HG02938 (cell line): ENCODE results near the gene PCDHB15.
"Not testable (repeated sequence)": the region's sequence is repeated elsewhere in the genome, so short reads cannot be mapped to it uniquely, and the experiment has no call there.

Source experiments
- ATAC-seq: cut with Tn5 transposase; IDR thresholded peaks from one replicate; pipeline ENCODE4 v1.9.1; 2021; ENCODE audit warnings: mild to moderate bottlenecking, moderate library complexity; ENCODE audit not compliant: unreplicated experiment

Gene PCDHB15

GRCh38 chr5:141245250-141245717 lies at the start of gene PCDHB15:
PCDHB15 (plus strand) TSS chr5:141245395; CDS start chr5:141245579, 184 bp downstream.
- no peak for ATAC-seq

- ATAC-seq, result no peak
Measured at GRCh38 chr5:141196363-141196762, 48.8 kb upstream of the PCDHB15 start.

DNA sequence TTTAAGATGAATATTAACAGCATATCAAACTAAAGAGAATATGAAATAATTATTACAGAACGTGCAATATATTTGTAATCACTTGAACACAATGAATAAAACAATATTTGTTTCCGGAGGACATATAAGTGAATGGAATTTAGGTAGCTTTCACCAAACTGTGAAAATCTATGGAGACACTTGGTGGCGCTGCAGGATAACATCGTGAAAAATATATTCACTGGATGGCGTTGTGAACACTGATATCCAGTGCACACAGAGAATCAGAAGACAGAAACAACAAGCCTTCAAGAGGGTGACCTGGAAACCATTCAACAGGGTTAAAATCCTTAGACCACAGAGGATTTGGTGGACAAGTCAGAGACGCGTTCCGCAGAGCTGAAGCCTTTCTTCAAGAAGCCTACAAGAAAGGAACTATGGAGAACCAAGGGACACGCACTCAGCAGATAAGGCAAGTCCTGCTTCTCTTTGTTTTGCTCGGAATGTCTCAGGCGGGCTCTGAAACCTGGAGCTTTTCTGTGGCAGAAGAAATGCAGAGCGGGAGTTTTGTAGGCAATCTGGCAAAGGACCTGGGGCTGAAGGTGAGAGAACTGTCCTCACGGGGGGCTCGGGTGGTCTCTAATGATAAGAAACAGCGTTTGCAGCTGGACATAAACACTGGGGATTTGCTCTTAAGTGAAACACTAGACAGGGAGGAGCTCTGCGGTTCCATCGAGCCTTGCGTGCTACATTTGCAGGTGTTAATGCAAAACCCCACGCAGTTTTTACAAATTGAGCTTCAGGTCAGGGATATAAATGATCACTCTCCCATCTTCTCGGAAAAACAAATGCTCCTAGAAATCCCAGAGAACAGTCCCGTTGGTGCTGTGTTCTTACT lies 45.6 kb upstream of the PCDHB15 start, which contains the start of gene PCDHB11:
PCDHB11 (plus strand) TSS at position 269 of the 877 bp plus-strand sequence; CDS start at position 417, 148 bp downstream.
- no peak for ATAC-seq

- not testable (repeated sequence) for ATAC-seq
Measured at GRCh38 chr5:141201126-141201525, 44.1 kb upstream of the PCDHB15 start.

DNA sequence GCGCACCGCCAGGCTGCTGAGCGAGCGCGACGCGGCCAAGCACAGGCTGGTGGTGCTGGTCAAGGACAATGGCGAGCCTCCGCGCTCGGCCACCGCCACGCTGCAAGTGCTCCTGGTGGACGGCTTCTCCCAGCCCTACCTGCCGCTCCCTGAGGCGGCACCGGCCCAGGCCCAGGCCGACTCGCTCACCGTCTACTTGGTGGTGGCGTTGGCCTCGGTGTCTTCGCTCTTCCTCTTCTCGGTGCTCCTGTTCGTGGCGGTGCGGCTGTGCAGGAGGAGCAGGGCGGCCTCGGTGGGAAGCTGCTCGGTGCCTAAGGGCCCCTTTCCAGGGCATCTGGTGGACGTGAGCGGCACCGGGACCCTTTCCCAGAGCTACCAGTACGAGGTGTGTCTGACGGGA lies 43.5 kb upstream of the PCDHB15 start:
- not testable (repeated sequence) for ATAC-seq

DNA sequence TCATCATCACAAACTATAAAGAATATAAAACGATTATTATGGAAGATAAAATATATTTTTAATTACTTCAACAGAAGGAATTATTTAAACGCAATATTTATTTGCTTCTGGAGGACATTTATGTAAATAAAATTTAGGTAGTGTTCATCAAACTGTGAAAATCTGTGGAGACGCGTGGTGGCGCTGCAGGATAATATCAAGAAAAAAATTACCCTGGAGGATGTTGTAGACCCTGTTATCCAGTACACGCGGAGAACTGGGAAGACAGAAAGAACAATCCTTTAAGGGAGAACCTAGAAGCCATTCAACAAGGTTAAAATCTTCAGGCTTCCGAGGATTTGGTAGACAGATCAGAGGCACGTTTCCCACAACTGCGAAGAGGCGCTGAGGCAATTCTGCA lies 36.7 kb upstream of the PCDHB15 start, which contains the start of gene PCDHB12:
PCDHB12 (plus strand) TSS at position 242 of the 400 bp plus-strand sequence. CDS start 189 bp downstream, outside the sequence.
- no peak for ATAC-seq

GRCh38 chr5:141210281-141210680 lies 34.9 kb upstream of the PCDHB15 start:
- not testable (repeated sequence) for ATAC-seq

DNA sequence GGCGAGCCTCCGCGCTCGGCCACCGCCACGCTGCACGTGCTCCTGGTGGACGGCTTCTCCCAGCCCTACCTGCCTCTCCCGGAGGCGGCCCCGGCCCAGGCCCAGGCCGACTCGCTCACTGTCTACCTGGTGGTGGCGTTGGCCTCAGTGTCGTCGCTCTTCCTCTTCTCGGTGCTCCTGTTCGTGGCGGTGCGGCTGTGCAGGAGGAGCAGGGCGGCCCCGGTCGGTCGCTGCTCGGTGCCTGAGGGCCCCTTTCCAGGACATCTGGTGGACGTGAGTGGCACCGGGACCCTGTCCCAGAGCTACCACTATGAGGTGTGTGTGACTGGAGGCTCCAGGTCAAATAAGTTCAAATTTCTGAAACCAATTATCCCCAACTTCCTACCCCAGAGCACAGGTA lies 34.3 kb upstream of the PCDHB15 start:
- not testable (repeated sequence) for ATAC-seq

GRCh38 chr5:141213656-141214339 lies 31.4 kb upstream of the PCDHB15 start, which contains the start of gene PCDHB13:
PCDHB13 (plus strand) TSS chr5:141213919; CDS start chr5:141214124, 205 bp downstream.
- not testable (repeated sequence) for ATAC-seq

GRCh38 chr5:141214583-141214982 lies 30.6 kb upstream of the PCDHB15 start:
- not testable (repeated sequence) for ATAC-seq

GRCh38 chr5:141215504-141215903 lies 29.7 kb upstream of the PCDHB15 start:
- not testable (repeated sequence) for ATAC-seq

GRCh38 chr5:141216035-141216434 lies 29.2 kb upstream of the PCDHB15 start:
- ATAC-seq, result not testable (repeated sequence)

- no peak for ATAC-seq
Measured at GRCh38 chr5:141223112-141223783, 21.9 kb upstream of the PCDHB15 start, which contains the start of gene PCDHB14. PCDHB14 (plus strand) TSS chr5:141223343; CDS start chr5:141223506, 163 bp downstream.

DNA sequence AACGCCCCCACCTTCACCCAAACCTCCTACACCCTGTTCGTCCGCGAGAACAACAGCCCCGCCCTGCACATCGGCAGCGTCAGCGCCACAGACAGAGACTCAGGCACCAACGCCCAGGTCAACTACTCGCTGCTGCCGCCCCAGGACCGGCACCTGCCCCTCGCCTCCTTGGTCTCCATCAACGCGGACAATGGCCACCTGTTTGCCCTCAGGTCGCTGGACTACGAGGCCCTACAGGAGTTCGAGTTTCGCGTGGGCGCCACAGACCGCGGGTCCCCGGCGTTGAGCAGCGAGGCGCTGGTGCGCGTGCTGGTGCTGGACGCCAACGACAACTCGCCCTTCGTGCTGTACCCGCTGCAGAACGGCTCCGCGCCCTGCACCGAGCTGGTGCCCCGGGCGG lies 20.4 kb upstream of the PCDHB15 start:
- ATAC-seq, result not testable (repeated sequence)

DNA sequence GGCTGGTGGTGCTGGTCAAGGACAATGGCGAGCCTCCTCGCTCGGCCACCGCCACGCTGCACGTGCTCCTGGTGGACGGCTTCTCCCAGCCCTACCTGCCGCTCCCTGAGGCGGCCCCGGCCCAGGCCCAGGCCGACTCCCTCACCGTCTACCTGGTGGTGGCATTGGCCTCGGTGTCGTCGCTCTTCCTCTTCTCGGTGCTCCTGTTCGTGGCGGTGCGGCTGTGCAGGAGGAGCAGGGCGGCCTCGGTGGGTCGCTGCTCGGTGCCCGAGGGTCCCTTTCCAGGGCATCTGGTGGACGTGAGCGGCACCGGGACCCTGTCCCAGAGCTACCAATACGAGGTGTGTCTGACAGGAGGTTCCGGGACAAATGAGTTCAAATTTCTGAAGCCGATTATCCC lies 19.8 kb upstream of the PCDHB15 start:
- not testable (repeated sequence) for ATAC-seq

- ATAC-seq, result no peak
Measured at GRCh38 chr5:141234109-141234667, 11.0 kb upstream of the PCDHB15 start.

DNA sequence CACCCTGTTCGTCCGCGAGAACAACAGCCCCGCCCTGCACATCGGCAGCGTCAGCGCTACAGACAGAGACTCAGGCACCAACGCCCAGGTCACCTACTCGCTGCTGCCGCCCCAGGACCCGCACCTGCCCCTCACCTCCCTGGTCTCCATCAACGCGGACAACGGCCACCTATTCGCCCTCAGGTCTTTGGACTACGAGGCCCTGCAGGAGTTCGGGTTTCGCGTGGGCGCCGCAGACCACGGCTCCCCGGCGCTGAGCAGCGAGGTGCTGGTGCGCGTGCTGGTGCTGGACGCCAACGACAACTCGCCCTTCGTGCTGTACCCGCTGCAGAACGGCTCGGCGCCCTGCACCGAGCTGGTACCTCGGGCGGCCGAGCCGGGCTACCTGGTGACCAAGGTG lies 9.3 kb upstream of the PCDHB15 start:
- not testable (repeated sequence) for ATAC-seq

- ATAC-seq, result no peak
Measured at GRCh38 chr5:141236516-141237313, 8.5 kb upstream of the PCDHB15 start.

DNA sequence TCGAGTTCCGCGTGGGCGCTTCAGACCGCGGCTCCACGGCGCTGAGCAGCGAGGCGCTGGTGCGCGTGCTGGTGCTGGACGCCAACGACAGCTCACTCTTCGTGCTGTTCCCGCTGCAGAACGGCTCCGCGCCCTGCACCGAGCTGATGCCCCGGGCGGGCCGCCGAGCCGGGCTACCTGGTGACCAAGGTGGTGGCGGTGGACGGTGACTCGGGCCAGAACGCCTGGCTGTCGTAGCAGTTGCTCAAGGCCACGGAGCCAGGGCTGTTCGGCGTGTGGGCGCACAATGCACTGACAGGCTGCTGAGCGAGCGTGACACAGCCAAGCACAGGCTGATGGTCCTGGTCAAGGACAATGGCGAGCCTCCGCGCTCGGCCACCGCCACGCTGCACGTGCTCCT lies 3.7 kb upstream of the PCDHB15 start:
- ATAC-seq, result no peak
